PFSK-1 (cell line): ENCODE data around the gene FAM13C.

Experiments
- FOXP2 ChIP-seq: optimal IDR thresholded peaks from 2 replicates; pipeline ENCODE3; 2011; ENCODE audit warnings: borderline replicate concordance, control low read depth, inconsistent platforms; ENCODE audit not compliant: insufficient read depth; ENCODE audit errors: extremely low read length, extremely low read depth
- POLR2AphosphoS5 ChIP-seq: IDR thresholded peaks from 2 replicates; pipeline ENCODE4 v1.6.1; 2012; ENCODE audit warnings: low read depth, mild to moderate bottlenecking, control low read depth, low read length, moderate library complexity

GRCh38 chr10:59273445-59273844, 88.9 kb downstream of the FAM13C start:
- TF ChIP-seq POLR2AphosphoS5 (no peak), FOXP2 (no peak)
